Fibroblast of peridontal ligament (primary cell): ENCODE results near the gene ULK4.

Source experiments
- DNase-seq: peaks from one replicate; pipeline ENCODE4 v3.0.0-alpha.2; 2010; ENCODE audit errors: extremely low read depth

The ULK4 gene

DNA sequence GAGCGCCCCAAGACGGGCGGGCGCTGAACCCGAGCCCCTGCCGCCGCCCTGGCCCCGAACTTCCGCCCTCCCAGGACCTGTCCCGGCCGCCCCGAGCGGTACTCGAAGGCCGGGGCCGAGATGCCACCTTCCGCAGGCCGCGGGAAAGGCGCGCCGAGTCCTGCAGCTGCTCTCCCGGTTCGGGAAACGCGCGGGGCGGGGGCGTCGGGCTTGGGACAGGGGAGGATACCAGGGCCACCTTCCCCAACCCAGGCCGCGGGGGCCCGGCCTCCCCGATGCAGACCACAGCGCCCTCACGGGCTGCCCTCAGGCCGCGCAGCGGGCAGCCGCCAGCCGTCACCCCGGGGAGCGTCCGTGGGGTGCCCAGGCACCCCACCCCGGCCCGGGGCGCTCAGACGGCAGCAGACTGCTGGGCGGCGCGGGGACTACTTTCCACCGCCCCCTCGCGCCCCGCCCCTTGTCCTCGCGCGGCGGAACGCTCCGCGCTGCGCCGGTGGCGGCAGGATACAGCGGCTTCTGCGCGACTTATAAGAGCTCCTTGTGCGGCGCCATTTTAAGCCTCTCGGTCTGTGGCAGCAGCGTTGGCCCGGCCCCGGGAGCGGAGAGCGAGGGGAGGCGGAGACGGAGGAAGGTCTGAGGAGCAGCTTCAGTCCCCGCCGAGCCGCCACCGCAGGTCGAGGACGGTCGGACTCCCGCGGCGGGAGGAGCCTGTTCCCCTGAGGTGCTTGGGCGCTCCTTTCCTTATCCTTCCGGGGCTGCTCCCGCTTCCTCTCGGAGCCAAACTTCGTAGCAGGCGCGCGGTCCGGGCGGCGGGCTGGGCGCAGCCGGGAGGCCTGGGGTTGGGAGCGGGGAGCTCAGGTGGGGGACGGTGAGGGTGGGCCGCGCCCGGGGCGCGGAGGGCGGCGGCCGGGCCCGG lies 762.7 kb downstream of the ULK4 start, which contains the start of gene CTNNB1:
Gene CTNNB1, plus strand, starts transcription at position 556 of the 916 bp plus-strand sequence. CDS start 24,564 bp downstream, outside the sequence.
- DNase-seq: peak; percentile 94

DNA sequence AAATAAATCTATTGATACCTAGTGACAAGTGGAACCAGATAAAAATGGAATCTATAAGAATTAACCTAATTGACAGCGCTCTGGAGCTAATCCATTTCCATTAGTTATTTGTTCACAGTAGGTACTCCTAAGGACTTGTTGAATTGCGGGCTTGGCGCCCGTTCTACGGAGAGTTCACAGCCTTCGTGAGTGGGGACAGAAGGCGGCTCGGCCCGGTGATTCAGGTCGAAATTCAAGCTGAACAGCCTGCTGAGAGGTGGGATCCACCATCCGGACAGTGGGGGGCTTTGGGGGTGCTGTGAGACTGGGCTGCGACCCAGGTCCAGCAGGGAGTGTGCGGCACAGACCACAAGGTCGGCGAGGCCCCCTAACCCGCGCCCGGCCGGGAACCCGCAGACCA lies 763.4 kb downstream of the ULK4 start:
- DNase-seq: no peak

DNA sequence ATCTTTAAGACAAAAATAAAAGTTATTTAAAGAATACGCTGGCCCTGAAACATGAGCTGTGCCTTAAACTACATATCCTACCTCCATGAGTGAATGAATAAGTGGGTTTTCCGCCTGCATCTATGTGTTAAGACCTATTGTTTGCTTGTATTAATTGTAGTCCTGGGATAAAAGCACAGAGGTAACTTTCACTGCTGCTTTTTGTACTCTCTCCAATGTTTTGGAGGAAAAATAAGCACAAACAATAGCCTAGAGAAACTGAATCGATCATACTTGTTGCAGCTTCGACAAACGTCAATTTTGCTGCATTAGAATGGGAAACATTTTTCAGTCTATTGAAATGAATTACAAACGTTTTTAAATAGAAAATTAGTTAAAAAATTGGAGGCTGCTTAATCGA lies 763.9 kb downstream of the ULK4 start:
- DNase-seq: no peak
